Thyroid gland (tissue), 4 donors: ENCODE results near the gene DLL4. TPM values are rescaled to one million over a fixed set of nuclear protein-coding genes. Genes with fewer than 3 reads are reported as not detected.

Experiments
- DNase-seq, 2 donors: peaks; one replicate each; pipeline ENCODE4 v3.0.0-alpha.2; 2019
- H3K27ac ChIP-seq, 3 donors: fragments of 200-600 bp; sonication (generic); 1 replicate in 2 of 3; 2 replicates in 1 of 3; pipeline ENCODE4 v1.5.1; 2016 to 2019; ENCODE audit warnings: mild to moderate bottlenecking in 1 of 3, moderate library complexity in 1 of 3
- H3K27me3 ChIP-seq: fragments of 200-600 bp; sonication (generic); one replicate; pipeline ENCODE4 v1.5.1; 2019
- H3K36me3 ChIP-seq, 2 donors: fragments of 200-600 bp; sonication (generic); one replicate each; pipeline ENCODE4 v1.5.1; 2016 to 2019
- H3K4me1 ChIP-seq, 2 donors: fragments of 200-600 bp; sonication (generic); one replicate each; pipeline ENCODE4 v1.5.1; 2017 to 2019
- H3K4me3 ChIP-seq, 3 donors: fragments of 200-600 bp; sonication (generic); replicated peaks in 1 of 3; 1 replicate in 2 of 3; 2 replicates in 1 of 3; pipeline ENCODE4 v1.5.1; 2016; ENCODE audit warnings: mild to moderate bottlenecking in 1 of 3
- H3K9me3 ChIP-seq: fragments of 200-600 bp; sonication (generic); one replicate; pipeline ENCODE4 v1.5.1; 2017
- POLR2A ChIP-seq, 2 donors: fragments of 450-650 bp; IDR thresholded peaks; one replicate each; pipeline ENCODE4 v1.6.1; 2017; ENCODE audit warnings: antibody characterized with exemption in 2 of 2, mild to moderate bottlenecking in 2 of 2, moderate library complexity in 1 of 2
- WGBS, 2 donors: methylation state at CpG; one replicate each; pipeline ENCODE4 v1.1.5; 2017; 5-methylcytosine and 5-hydroxymethylcytosine counted together
- intact Hi-C: fragments of 100-400 bp; cut with DNase I; formaldehyde crosslinking; loops from one replicate; pipeline ENCODE4 v1.15.1; 2023
- total RNA-seq, 4 donors: library from RNA; depleted of rRNA; stranded (reverse); fragments of >200 nt; gene quantifications; one replicate each; pipeline ENCODE4 v1.2.3, GENCODE V29; 2016
- TF ChIP-seq, protein P1 (sequence below), 6 experiments: fragments of 200-600 bp in 3 of 6; fragments of 450-650 bp in 3 of 6; sonication (generic) in 3 of 6; IDR thresholded peaks; one replicate each; pipeline ENCODE4 v1.5.1; 2016 to 2019; ENCODE audit warnings: antibody characterized with exemption in 6 of 6, mild to moderate bottlenecking in 2 of 6, inconsistent platforms in 1 of 6, moderate library complexity in 1 of 6

DLL4 gene
- total RNA-seq, 4 donors from 2014 or later = 6.8 to 27.1 (median 10.8) TPM

GRCh38 chr15:40944510-40945296 is 15.6 kb downstream of the DLL4 start:
- no peak for DNase-seq
- Histone ChIP-seq H3K27ac (no peak overlapping the region), H3K9me3 (no peaks in the 10 kb centered on the region), H3K36me3 (no peaks in the 10 kb centered on the region), H3K4me1 (peaks cover 15 to 27% of the 10 kb centered on the region in 2 donors), H3K27me3 (no peaks in the 10 kb centered on the region), H3K4me3 (no peak overlapping the region)
- 87 to 94% methylated on average over 10 to 11 of the region's 11 CpGs for WGBS, 2 donors
- TF ChIP-seq POLR2A (IDR thresholded peaks at IDR 0.05) = no peak
- TF ChIP-seq, protein P1, sequence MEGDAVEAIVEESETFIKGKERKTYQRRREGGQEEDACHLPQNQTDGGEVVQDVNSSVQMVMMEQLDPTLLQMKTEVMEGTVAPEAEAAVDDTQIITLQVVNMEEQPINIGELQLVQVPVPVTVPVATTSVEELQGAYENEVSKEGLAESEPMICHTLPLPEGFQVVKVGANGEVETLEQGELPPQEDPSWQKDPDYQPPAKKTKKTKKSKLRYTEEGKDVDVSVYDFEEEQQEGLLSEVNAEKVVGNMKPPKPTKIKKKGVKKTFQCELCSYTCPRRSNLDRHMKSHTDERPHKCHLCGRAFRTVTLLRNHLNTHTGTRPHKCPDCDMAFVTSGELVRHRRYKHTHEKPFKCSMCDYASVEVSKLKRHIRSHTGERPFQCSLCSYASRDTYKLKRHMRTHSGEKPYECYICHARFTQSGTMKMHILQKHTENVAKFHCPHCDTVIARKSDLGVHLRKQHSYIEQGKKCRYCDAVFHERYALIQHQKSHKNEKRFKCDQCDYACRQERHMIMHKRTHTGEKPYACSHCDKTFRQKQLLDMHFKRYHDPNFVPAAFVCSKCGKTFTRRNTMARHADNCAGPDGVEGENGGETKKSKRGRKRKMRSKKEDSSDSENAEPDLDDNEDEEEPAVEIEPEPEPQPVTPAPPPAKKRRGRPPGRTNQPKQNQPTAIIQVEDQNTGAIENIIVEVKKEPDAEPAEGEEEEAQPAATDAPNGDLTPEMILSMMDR (IDR thresholded peaks at IDR 0.05) = no peak
- intact Hi-C loops = loop anchor here (5.0 to 10.0 kb wide), 2 partner anchors 37 to 70 kb away; no protein-coding TSS in a partner anchor

DNA sequence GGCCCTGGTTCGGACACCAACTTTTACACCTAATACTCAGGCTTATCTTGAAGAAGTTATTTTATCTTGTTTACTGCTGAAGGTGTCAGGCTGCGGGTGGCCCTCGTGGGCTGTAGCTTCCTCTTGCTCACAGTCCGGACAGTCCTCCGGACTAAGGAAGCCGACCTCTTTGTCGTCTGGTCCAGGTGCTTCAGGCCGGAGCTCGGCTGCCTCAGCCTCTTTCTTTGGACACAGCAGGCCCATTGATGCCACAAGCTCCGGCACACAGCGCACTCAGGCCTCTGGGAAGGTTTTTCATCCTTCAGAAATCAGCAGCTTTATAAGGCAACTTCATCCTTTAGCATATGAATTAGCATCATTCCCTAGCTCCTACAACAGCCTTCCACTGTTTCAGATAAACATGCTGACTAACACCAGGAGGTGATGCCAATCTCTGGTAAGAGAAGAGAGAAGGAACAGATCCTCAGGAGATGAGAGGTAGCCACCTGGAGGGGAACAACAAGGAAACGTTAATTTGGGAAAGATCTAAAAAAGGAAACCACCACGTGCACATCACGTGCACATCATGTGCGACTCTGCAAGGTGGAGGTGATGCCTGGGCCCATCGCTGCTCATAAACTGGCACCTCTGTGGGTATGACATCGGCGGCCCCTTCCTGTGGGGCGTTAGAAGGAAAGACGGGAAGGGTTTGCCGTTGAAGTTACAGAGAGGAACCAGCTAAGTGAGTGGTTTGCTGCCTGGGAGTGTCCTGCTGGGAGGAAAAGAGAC is 19.8 kb downstream of the DLL4 start:
- 79 to 81% methylated on average over 21 of the region's 21 CpGs for WGBS, 2 donors
- Histone ChIP-seq H3K4me3 (no peak overlapping the region), H3K27me3 (no peaks in the 10 kb centered on the region), H3K4me1 (peaks cover 4 to 12% of the 10 kb centered on the region in 2 donors), H3K36me3 (no peaks in the 10 kb centered on the region), H3K9me3 (no peaks in the 10 kb centered on the region), H3K27ac (no peak overlapping the region)
- DNase-seq = no peak
- intact Hi-C loops = loop anchor here (10.0 kb wide), 1 partner anchor 66 kb away; no protein-coding TSS in a partner anchor
- no peak for TF ChIP-seq POLR2A (IDR thresholded peaks at IDR 0.05)
- TF ChIP-seq, protein P1 (IDR thresholded peaks at IDR 0.05) = no peak

DNA sequence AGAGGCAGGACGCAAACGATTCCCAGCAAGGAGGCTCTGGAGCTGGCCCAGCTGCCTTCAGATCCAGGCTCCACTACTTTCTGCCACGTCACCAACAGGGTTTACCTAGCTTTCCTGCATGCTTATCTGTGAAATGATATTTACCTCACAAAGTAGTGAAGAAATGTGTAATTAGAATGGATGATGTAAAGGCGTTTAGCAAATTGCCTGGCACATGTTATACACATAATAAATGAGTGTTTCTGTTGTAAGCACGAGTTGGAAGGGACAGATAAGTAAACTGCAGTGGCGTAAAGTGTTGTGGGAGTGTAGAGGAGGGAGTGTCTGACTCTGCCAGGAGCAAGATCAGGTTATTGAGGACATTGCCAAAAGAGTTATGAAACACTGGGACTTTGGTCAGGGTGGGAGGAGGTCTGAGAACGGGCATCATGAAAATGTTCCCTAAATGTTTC is 20.6 kb downstream of the DLL4 start:
- no peak overlapping the region for H3K4me3 ChIP-seq
- H3K27me3 ChIP-seq = no peaks in the 10 kb centered on the region
- WGBS, 2 donors = 63% methylated on average over 7 of the region's 7 CpGs
- H3K36me3 ChIP-seq = no peaks in the 10 kb centered on the region
- no peak overlapping the region for H3K27ac ChIP-seq
- no peak for DNase-seq
- TF ChIP-seq, protein P1 (IDR thresholded peaks at IDR 0.05) = no peak
- TF ChIP-seq POLR2A (IDR thresholded peaks at IDR 0.05) = no peak
- H3K9me3 ChIP-seq = no peaks in the 10 kb centered on the region
- peaks cover 6 to 17% of the 10 kb centered on the region in 2 donors for H3K4me1 ChIP-seq
- intact Hi-C loops = loop anchor here (10.0 kb wide), 1 partner anchor 65 kb away; no protein-coding TSS in a partner anchor

DNA sequence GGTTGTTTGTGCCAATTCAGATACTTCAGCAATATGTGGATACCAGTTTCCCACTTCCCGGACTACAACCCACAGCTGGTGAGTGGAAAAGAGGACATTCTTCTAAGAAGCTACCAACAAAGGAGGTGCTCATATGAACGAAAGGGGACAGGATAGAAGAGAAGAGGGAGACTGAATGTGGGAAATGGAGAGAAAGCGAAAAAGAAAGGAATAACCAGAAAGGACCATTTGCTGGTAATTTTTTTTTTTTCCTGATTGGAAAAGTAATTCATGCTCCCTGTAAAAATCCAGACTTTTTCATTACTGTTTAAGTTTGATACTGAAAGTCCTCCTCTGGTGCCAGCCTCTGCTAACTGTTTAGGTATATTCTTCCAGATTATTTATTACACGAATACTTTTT is 22.6 kb downstream of the DLL4 start:
- no peaks in the 10 kb centered on the region for H3K36me3 ChIP-seq
- intact Hi-C loops = no loop called here
- H3K27ac ChIP-seq = no peak overlapping the region
- no peak for DNase-seq
- H3K27me3 ChIP-seq = no peaks in the 10 kb centered on the region
- 93 to 94% methylated on average over 4 of the region's 4 CpGs for WGBS, 2 donors
- TF ChIP-seq, protein P1 (IDR thresholded peaks at IDR 0.05) = no peak
- TF ChIP-seq POLR2A (IDR thresholded peaks at IDR 0.05) = no peak
- peaks cover 6 to 17% of the 10 kb centered on the region in 2 donors for H3K4me1 ChIP-seq
- no peaks in the 10 kb centered on the region for H3K9me3 ChIP-seq
- H3K4me3 ChIP-seq = no peak overlapping the region
